Liver (tissue), 9 donors: ENCODE measurements around the gene TLE2. TPM values are rescaled to one million over a fixed set of nuclear protein-coding genes. Genes with fewer than 3 reads are reported as not detected.

ENCODE experiments used
- DNase-seq: peaks from one replicate; pipeline ENCODE4 v3.0.0-alpha.2; 2017; ENCODE audit warnings: low spot score
- H3K27ac ChIP-seq, 2 donors: one replicate each; pipeline ENCODE4 v1.7.0; 2013; ENCODE audit warnings: inconsistent platforms in 2 of 2, low read length in 2 of 2, control low read depth in 1 of 2, low read depth in 1 of 2, mild to moderate bottlenecking in 1 of 2
- H3K27me3 ChIP-seq, 4 donors: one replicate each; pipeline versions ENCODE4 v1.6.1 to v1.7.0; 2013; ENCODE audit warnings: low read length in 3 of 4, inconsistent platforms in 1 of 4, mild to moderate bottlenecking in 1 of 4, moderate library complexity in 1 of 4; ENCODE audit not compliant: control insufficient read depth in 4 of 4, insufficient read depth in 4 of 4
- H3K36me3 ChIP-seq, 4 donors: one replicate each; pipeline versions ENCODE4 v1.6.1 to v1.7.0; 2013; ENCODE audit warnings: low read length in 3 of 4, mild to moderate bottlenecking in 3 of 4, low read depth in 1 of 4, moderate library complexity in 1 of 4; ENCODE audit not compliant: control insufficient read depth in 4 of 4, insufficient read depth in 3 of 4
- H3K4me1 ChIP-seq, 4 donors: one replicate each; pipeline versions ENCODE4 v1.6.1 to v1.7.0; 2013; ENCODE audit warnings: low read length in 3 of 4, mild to moderate bottlenecking in 3 of 4, moderate library complexity in 1 of 4; ENCODE audit not compliant: control insufficient read depth in 4 of 4, insufficient read depth in 4 of 4
- H3K4me3 ChIP-seq, 3 donors: one replicate each; pipeline versions ENCODE4 v1.6.1 to v1.7.0; 2013; ENCODE audit warnings: low read length in 3 of 3, control low read depth in 1 of 3, low read depth in 1 of 3, mild to moderate bottlenecking in 1 of 3
- H3K9ac ChIP-seq, 2 donors: one replicate each; pipeline ENCODE4 v1.7.0; 2013; ENCODE audit warnings: low read length in 2 of 2, mild to moderate bottlenecking in 2 of 2, moderate library complexity in 2 of 2, control low read depth in 1 of 2, low read depth in 1 of 2
- H3K9me3 ChIP-seq, 4 donors: one replicate each; pipeline versions ENCODE4 v1.6.1 to v1.7.0; 2013; ENCODE audit warnings: low read length in 3 of 4; ENCODE audit not compliant: control insufficient read depth in 4 of 4
- ATF3 ChIP-seq: IDR thresholded peaks from 2 replicates; pipeline ENCODE4 v1.6.1; 2016; ENCODE audit warnings: antibody characterized with exemption
- CTCF ChIP-seq: fragments of 150-350 bp; IDR thresholded peaks from 2 replicates; pipeline ENCODE4 v1.5.1; 2017; ENCODE audit warnings: improper control_type of control experiment, low read depth, low read length; ENCODE audit not compliant: missing input control
- EGR1 ChIP-seq, 2 donors: IDR thresholded peaks; 2 replicates each; pipeline ENCODE4 v1.6.1; 2016 to 2018; ENCODE audit warnings: antibody characterized with exemption in 2 of 2, low read depth in 2 of 2
- FOXA1 ChIP-seq: IDR thresholded peaks from 2 replicates; pipeline ENCODE4 v1.6.1; 2016; ENCODE audit warnings: antibody characterized with exemption
- FOXA2 ChIP-seq: IDR thresholded peaks from 2 replicates; pipeline ENCODE4 v1.6.1; 2016; ENCODE audit warnings: antibody characterized with exemption
- GABPA ChIP-seq, 2 donors: IDR thresholded peaks in 1 of 2; conservative IDR thresholded peaks in 1 of 2; 2 replicates each; pipeline ENCODE4 v1.6.1; 2016; ENCODE audit warnings: antibody characterized with exemption in 2 of 2, mild to moderate bottlenecking in 1 of 2, moderate library complexity in 1 of 2
- HNF4A ChIP-seq, 2 donors: conservative IDR thresholded peaks; 2 replicates each; pipeline ENCODE4 v1.6.1; 2016; ENCODE audit warnings: antibody characterized with exemption in 2 of 2, mild to moderate bottlenecking in 2 of 2
- HNF4G ChIP-seq: IDR thresholded peaks from 2 replicates; pipeline ENCODE4 v1.6.1; 2016; ENCODE audit warnings: antibody characterized with exemption
- JUND ChIP-seq, 2 donors: IDR thresholded peaks; 2 replicates each; pipeline ENCODE4 v1.6.1; 2016; ENCODE audit warnings: antibody characterized with exemption in 2 of 2
- MAX ChIP-seq: IDR thresholded peaks from 2 replicates; pipeline ENCODE4 v1.6.1; 2016; ENCODE audit warnings: antibody characterized with exemption
- NR2F2 ChIP-seq: IDR thresholded peaks from 2 replicates; pipeline ENCODE4 v1.6.1; 2016; ENCODE audit warnings: antibody characterized with exemption
- RAD21 ChIP-seq, 2 donors: IDR thresholded peaks; 2 replicates each; pipeline ENCODE4 v1.6.1; 2016; ENCODE audit warnings: antibody characterized with exemption in 2 of 2, mild to moderate bottlenecking in 2 of 2
- REST ChIP-seq: IDR thresholded peaks from 2 replicates; pipeline ENCODE4 v1.6.1; 2016; ENCODE audit warnings: antibody characterized with exemption, mild to moderate bottlenecking
- RXRA ChIP-seq, 2 donors: IDR thresholded peaks; 2 replicates each; pipeline ENCODE4 v1.6.1; 2017 to 2018; ENCODE audit warnings: antibody characterized with exemption in 2 of 2, mild to moderate bottlenecking in 1 of 2
- SP1 ChIP-seq: IDR thresholded peaks from 2 replicates; pipeline ENCODE4 v1.6.1; 2018; ENCODE audit warnings: antibody characterized with exemption, mild to moderate bottlenecking
- TAF1 ChIP-seq: conservative IDR thresholded peaks from 2 replicates; pipeline ENCODE4 v1.6.1; 2016; ENCODE audit warnings: antibody characterized with exemption, mild to moderate bottlenecking
- YY1 ChIP-seq: IDR thresholded peaks from 2 replicates; pipeline ENCODE4 v1.6.1; 2016; ENCODE audit warnings: antibody characterized with exemption, mild to moderate bottlenecking
- ZBTB33 ChIP-seq: IDR thresholded peaks from 2 replicates; pipeline ENCODE4 v1.6.1; 2016; ENCODE audit warnings: antibody characterized with exemption
- WGBS: extraction: QIAGEN DNeasy Blood & Tissue Kit; methylation state at CpG from one replicate; pipeline ENCODE4 v1.1.7; 2013; 5-methylcytosine and 5-hydroxymethylcytosine counted together
- polyA plus RNA-seq, 2 donors: library from polyadenylated mRNA; stranded (reverse) in 1 of 2; unstranded in 1 of 2; fragments of 200-250 nt in 1 of 2; fragments of >200 nt in 1 of 2; fragmentation: Nextera tagmentation in 1 of 2; extraction: Ambion mirVana in 1 of 2; gene quantifications; one replicate each; pipeline versions ENCODE4 v1.2.1 to v1.2.3, GENCODE V29; 2013 to 2015
- total RNA-seq, 2 donors: library from RNA; depleted of rRNA; stranded (reverse); fragments of >200 nt; gene quantifications; one replicate each; pipeline ENCODE4 v1.2.3, GENCODE V29; 2014
- donor health status: healthy.
- donor health status: healthy.
- donor health status: healthy.
- donor health status: healthy.
- donor health status: healthy.

TLE2 gene
- total and polyA plus RNA-seq, 4 donors: 3.6 to 9.3 (median 5.8) TPM

- H3K27me3 ChIP-seq: no peaks in the 10 kb centered on the region
- H3K4me3 ChIP-seq: no peak overlapping the region
- DNase-seq: no peak
- H3K4me1 ChIP-seq: peaks cover 0 to 3% (median 1%) of the 10 kb centered on the region in 4 donors
- H3K36me3 ChIP-seq: no peaks in the 10 kb centered on the region
- H3K9me3 ChIP-seq: no peaks in the 10 kb centered on the region
- TF ChIP-seq FOXA1 (no peak), ZBTB33 (no peak), NR2F2 (no peak), HNF4A (conservative IDR thresholded peaks at IDR 0.05) (no peak), RAD21 (IDR thresholded peaks at IDR 0.05) (no peak), SP1 (no peak), FOXA2 (no peak), EGR1 (IDR thresholded peaks at IDR 0.05; ENCODE audit: low read depth in 2 of 2) (no peak), MAX (no peak), YY1 (no peak), REST (no peak), GABPA (IDR thresholded peaks at IDR 0.05 in 1 of 2, conservative IDR thresholded peaks at IDR 0.05 in 1 of 2) (no peak)
- no peak overlapping the region for H3K27ac ChIP-seq
- H3K9ac ChIP-seq: no peak overlapping the region
- WGBS: 99% methylated on average over 3 of the region's 3 CpGs
Measured at GRCh38 chr19:2988568-2988967, 40.5 kb downstream of the TLE2 start.

GRCh38 chr19:2987797-2988196, 41.3 kb downstream of the TLE2 start:
- Histone ChIP-seq H3K27ac (no peak overlapping the region), H3K4me3 (no peak overlapping the region), H3K36me3 (no peaks in the 10 kb centered on the region), H3K4me1 (peaks cover under 1 to 10% (median 5%) of the 10 kb centered on the region in 4 donors), H3K9ac (no peak overlapping the region), H3K9me3 (no peaks in the 10 kb centered on the region), H3K27me3 (no peaks in the 10 kb centered on the region)
- 85% methylated on average over 12 of the region's 12 CpGs for WGBS
- no peak for DNase-seq
- TF ChIP-seq ZBTB33 (no peak), RXRA (IDR thresholded peaks at IDR 0.05) (no peak), FOXA1 (no peak), ATF3 (no peak), SP1 (no peak), CTCF (no peak), MAX (no peak), NR2F2 (no peak), TAF1 (no peak), REST (no peak), HNF4A (conservative IDR thresholded peaks at IDR 0.05) (no peak), RAD21 (IDR thresholded peaks at IDR 0.05) (no peak), HNF4G (no peak), FOXA2 (no peak), JUND (IDR thresholded peaks at IDR 0.05) (no peak), GABPA (IDR thresholded peaks at IDR 0.05 in 1 of 2, conservative IDR thresholded peaks at IDR 0.05 in 1 of 2) (no peak), YY1 (no peak), EGR1 (IDR thresholded peaks at IDR 0.05; ENCODE audit: low read depth in 2 of 2) (no peak)
